C4-2B (cell line): ENCODE data around the gene RTP5.
"Not testable (repeated sequence)": the region's sequence is repeated elsewhere in the genome, so short reads cannot be mapped to it uniquely, and the experiment has no call there.

Source experiments
- H3K27ac ChIP-seq: fragments of 450-650 bp; 2 replicates; pipeline ENCODE4 v1.5.1; 2017
- ZFX ChIP-seq: fragments of 450-650 bp; IDR thresholded peaks from 2 replicates; pipeline ENCODE4 v1.6.1; 2017
- TF ChIP-seq, protein P1 (sequence below): fragments of 450-650 bp; conservative IDR thresholded peaks from 2 replicates; pipeline ENCODE4 v1.5.1; 2017; ENCODE audit warnings: mild to moderate bottlenecking

Gene RTP5

GRCh38 chr2:241905716-241906377 is 36.3 kb downstream of the RTP5 start:
- H3K27ac ChIP-seq: no peak overlapping the region
- TF ChIP-seq, protein P1, sequence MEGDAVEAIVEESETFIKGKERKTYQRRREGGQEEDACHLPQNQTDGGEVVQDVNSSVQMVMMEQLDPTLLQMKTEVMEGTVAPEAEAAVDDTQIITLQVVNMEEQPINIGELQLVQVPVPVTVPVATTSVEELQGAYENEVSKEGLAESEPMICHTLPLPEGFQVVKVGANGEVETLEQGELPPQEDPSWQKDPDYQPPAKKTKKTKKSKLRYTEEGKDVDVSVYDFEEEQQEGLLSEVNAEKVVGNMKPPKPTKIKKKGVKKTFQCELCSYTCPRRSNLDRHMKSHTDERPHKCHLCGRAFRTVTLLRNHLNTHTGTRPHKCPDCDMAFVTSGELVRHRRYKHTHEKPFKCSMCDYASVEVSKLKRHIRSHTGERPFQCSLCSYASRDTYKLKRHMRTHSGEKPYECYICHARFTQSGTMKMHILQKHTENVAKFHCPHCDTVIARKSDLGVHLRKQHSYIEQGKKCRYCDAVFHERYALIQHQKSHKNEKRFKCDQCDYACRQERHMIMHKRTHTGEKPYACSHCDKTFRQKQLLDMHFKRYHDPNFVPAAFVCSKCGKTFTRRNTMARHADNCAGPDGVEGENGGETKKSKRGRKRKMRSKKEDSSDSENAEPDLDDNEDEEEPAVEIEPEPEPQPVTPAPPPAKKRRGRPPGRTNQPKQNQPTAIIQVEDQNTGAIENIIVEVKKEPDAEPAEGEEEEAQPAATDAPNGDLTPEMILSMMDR: no peak
- no peak for TF ChIP-seq ZFX

DNA sequence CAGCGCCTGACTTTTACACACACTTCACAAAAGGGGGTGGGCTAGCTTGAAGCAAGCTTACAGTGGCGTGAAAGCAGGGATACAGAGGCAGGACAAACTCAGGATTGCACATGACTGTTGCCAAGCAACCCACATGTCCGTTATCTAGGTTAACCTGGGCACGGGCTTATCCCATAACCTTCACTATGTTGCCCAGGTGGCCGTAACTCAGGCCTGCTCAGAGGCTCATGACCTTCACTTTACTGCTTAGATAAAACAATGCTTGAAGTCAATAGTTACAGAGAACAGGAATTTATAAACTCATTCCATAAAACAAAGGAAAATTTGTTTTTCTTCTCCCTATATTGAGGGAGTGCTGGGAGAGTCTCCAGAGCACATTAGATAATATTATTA is 36.8 kb downstream of the RTP5 start:
- not testable (repeated sequence) for H3K27ac ChIP-seq

DNA sequence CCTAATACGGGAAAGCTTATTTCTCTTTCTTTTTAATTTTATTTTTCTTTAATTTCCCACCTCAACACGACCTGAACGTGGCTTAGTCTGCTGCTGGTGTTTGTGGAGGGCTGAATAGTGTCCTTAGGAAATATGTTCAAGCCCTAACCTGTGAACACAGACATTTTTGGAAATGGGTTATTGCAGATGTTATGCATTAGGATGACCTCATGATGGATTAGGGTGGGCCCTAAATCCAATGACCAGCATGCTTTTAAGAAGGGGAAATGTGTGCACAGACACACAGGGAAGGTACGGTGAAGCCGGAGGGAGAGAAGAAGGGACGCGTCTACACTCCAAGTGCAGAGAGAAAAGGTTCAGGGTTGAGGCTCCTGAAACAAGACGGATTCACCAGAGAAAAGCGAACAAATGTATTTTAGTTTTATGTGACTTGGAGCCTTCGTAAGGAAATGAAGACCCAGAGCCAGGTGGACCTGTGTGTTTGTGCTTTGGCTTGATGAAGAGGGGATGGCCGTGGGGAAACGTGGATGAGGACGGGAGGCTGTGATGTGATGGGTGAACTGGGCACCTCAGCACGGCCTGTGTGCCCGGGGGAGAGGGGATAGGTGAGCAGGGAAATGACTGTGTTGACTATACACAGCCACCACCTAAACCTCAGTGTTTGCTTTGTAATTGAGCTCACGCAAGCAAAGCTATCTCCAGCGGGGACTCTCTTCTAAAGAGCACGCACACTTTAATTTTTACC is 37.5 kb downstream of the RTP5 start:
- no peak overlapping the region for H3K27ac ChIP-seq
- TF ChIP-seq ZFX: no peak
- TF ChIP-seq, protein P1: no peak

- not testable (repeated sequence) for H3K27ac ChIP-seq
Measured at GRCh38 chr2:241907831-241908230, 38.3 kb downstream of the RTP5 start.

GRCh38 chr2:241908686-241909420 is 39.3 kb downstream of the RTP5 start:
- no peak for TF ChIP-seq ZFX
- TF ChIP-seq, protein P1: no peak
- H3K27ac ChIP-seq: no peak overlapping the region

- no peak overlapping the region for H3K27ac ChIP-seq
- no peak for TF ChIP-seq ZFX
- TF ChIP-seq, protein P1: no peak
Measured at GRCh38 chr2:241909769-241910168, 40.2 kb downstream of the RTP5 start.

- H3K27ac ChIP-seq: no peak overlapping the region
- TF ChIP-seq ZFX: no peak
- TF ChIP-seq, protein P1: no peak
Measured at GRCh38 chr2:241910604-241911520, 41.3 kb downstream of the RTP5 start.
